Suppressor macrophage treated with lipopolysaccharide for 1 hour (primary cell): Measurements from ENCODE around the gene NAGPA.

Source experiments
- DNase-seq, 3 donors: peaks; one replicate each; pipeline ENCODE4 v3.0.0-alpha.2; 2020 to 2022

The NAGPA gene

DNA sequence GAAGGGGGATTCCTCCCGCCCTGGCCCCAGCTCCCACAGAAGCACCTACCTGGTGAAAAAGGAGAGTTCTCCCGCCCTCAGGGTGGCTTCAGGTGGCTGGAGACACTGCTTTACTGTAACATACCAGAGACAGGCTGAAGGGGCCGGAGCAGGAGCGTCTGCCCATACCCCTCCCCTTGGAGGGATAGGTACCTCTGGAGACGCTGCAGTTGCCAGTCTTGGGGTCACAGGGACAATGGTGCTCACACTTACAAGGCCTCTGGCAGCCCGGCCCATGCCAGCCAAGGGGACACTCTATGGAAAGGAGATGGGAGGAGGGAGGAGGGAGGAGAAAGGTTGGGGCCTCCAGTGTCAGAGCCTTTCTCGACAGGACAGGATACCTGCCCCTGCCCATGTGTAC is 6.6 kb downstream of the NAGPA start:
- no peak for DNase-seq

GRCh38 chr16:5026664-5027063 is 7.1 kb downstream of the NAGPA start:
- no peak for DNase-seq

DNA sequence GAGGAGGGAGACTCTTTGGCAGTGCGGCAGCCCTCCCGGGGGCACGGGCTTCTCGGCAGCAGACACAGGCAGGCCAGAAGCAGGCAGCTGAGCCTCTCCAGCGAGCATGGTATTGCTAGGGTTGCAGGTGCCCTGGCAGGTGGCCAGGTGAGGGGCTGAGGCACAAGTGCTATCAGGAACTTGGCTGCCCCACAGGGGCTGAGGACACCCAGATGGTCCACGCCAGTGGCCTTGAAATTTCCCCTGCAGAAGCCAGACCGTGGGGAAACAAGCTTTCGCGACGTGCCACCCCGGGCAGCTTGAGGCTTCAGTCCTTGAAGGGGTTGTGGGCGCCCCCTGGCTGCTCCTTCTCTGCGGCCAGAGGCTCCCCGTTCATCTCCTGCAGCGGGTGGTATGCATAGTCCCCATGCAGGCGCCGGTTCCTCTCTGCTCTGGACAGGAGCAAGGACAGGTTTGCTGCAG is 8.5 kb downstream of the NAGPA start:
- DNase-seq, result no peak

DNA sequence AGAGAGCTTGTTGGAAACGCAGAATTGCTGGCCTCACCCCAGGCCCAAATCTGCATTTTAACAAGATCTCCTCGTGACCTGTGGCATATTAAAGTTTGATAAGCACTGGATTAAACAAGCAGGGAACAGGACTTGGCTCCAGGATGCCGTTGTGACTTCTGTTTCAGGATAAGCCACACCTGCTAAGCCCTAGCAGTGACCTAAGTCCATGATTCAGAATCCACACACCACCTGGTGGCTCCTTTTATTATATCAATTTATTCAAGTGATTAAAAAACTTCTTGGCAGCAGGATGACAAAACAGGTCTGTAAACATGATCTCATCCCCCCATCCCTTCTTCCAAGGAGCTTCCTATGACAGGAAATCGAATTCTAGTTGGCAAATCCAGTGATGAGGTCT is 9.1 kb downstream of the NAGPA start:
- no peak for DNase-seq

DNA sequence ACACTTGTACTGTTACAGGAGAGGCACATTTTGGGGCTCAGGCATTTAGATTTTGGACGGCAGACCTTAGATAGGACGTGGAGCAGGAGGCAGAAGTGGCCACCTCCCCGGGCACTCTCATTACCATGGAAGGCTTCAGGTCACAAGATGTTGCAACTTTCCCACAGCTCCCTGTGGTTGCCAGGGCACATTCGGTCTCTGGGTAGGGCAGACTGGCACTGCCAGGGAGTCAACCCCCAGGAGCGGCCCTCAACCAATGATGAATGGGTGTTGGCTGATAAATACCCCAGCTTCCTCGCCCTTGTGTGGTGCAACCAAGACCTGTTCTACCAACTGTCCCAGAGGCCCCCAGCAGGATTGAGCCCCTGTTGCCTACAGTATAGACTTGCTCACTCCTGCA is 11.2 kb downstream of the NAGPA start:
- DNase-seq, result no peak

- no peak for DNase-seq
Observed at GRCh38 chr16:5020551-5020950, 13.2 kb downstream of the NAGPA start.

DNA sequence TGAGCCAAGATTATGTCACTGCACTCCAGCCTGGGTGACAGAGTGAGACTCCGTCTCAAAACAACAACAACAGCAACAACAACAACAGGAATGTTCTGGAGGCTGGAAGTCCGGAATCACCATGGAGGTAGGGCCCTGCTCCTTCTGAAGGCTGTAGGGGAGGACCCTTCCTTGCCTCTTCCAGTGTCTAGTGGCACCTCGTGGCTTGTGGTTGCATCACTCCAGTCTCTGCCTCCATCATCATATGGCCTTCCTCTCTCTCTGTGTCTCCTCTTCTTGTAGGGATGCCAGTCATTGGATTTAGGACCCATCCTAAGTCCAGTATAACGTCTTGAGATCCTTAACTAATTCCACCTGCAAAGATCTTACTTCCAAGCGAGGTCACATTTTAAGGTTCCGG is 14.0 kb downstream of the NAGPA start:
- no peak for DNase-seq

GRCh38 chr16:5018793-5019192 is 14.9 kb downstream of the NAGPA start:
- DNase-seq, result no peak

GRCh38 chr16:5017678-5017969 is 16.1 kb downstream of the NAGPA start:
- no peak for DNase-seq

DNA sequence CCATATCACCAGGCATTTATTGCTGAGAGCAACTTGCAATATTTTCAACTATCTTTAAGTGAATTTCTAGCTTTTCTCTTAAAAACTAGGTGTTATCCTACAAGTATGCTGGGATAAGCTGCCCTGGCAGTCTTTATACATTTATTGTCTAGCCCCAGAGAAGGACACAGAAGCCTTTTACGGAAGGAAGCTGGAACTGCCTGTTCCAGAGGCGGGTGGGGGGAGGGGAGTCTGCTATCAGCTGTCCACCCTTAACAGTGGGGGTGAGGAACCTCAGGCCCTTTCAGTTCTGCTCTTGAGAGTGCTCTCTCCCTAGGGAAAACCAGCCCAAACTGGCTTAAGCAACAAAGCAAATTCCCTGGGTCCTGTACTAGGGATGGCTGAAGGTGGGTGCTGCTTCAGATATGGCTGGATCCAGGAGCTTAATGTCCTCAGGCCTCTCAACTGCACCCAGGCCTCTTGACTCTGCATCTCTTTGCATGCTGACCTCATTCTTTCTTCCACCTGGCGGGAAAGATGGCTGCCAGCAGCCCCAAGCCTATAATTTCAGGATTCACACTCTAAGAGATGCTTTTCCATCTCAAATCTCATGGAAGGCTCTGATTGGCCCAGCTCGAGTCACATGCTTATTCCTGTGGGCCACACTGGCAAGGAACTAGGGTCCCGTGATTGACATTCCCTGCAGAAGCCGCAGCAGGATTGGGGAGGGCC is 16.6 kb downstream of the NAGPA start:
- DNase-seq, result no peak

DNA sequence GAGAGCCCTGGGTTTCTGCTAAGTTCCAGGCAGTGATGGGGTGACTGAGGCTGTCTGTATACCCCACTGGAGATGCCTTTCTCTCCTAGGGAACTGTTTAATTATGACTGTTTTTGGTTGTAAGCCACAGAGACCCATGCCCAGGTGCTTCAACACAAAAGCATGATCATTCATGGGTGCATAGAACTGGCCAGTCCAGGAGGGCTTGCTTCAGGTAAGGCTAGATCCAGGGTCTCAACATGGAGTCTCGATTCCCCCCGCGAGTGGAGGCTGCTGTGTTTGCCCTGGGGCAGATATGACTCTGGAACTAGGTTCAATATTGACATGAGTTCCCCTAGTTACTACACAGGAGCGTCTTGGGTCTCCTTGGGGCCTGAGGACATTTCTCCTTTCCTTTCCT is 17.8 kb downstream of the NAGPA start:
- DNase-seq, result no peak

DNA sequence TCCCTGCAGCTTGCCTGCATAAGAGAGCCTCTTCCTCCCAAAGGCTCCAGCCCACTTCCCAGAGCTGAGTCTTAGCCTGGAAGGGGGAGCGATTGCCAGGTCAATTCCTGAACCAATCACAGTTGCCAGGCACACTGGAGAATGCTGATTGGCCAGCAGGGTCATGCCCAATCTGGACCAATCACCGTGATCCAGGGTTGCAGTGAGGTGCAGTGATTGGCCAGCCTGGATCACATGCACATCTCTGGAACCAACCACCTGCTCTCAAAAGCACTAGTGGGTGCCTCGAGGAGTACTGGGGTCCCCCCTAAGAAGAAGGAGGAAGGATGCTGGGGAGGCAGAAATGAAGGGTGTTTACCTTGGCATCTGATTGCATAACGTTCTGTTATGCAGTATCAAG is 18.4 kb downstream of the NAGPA start:
- no peak for DNase-seq

DNA sequence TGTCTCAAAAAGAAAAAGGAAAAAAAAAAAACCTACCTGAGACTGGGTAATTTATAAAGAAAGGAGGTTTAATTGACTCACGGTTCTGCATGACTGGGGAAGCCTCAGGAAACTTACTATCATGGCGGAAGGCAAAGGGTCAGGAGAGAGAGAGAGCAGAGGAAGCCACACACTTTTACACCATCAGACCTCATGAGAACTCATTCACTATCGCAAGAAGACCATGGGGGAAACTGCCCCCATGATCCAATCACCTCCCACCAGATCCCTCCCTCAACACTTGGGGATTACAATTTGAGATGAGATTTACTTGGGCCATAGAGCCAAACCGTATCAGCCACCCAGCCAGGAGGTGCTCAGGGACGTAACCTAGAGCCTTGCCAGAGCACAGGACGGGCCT is 20.8 kb downstream of the NAGPA start:
- no peak for DNase-seq

DNA sequence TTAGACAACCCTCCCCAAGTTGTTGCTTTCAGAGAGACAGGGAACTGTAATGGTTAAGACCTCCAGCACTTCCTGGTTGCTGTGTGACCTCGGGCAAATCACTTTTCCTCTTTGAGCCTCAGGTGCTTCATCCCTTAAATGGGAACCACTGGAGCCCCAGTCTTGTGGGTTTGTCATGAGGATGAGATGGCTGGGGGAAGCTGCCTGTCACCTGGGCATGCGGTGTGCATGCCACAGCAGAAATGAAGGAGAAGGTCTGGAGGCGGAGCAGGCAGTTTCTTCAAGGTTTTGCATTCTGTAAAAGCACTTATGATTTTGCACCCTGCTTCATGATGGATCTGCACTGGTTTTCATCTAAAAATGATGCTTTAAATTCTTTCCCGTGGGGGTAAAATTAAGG is 22.1 kb downstream of the NAGPA start:
- DNase-seq, result no peak

DNA sequence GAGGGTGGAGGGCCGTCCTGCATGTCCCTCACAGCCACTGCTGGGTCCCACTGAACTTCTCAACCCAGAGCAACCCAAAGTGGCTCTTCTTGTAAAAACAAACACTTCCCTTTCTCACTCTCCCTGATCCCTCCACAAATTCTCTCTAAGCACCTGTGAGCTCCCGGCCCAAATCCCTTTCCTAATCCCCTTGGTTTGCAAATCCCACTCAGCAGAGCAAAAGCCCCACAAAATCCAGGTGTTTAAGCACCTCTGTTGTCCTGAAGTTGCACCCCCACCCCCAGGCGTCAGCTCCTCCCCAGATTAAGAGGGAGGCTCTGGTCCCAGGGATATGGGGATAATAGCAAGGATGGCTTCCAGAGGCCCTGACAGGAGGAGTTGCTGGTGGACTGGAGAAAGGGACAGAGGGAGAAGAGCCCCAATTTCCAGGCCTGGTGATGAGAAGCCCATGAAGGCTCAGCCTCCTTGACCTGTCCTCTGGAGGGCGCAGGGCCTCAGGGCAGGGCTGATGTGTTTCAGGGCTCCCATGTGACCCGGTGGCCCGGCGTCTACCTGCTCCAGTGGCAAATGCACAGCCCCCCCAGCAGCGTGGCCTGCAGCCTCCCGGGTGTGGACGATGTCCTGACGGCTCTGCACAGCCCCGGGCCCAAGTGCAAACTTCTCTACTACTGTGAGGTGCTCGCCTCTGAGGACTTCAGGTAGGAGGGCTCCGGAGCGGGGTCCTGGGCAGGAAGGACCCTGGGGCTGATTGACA is 23.0 kb downstream of the NAGPA start:
- DNase-seq, result no peak

- no peak for DNase-seq
Observed at GRCh38 chr16:5008311-5008731, 25.4 kb downstream of the NAGPA start.

GRCh38 chr16:5007256-5007655 is 26.5 kb downstream of the NAGPA start:
- DNase-seq, result no peak

DNA sequence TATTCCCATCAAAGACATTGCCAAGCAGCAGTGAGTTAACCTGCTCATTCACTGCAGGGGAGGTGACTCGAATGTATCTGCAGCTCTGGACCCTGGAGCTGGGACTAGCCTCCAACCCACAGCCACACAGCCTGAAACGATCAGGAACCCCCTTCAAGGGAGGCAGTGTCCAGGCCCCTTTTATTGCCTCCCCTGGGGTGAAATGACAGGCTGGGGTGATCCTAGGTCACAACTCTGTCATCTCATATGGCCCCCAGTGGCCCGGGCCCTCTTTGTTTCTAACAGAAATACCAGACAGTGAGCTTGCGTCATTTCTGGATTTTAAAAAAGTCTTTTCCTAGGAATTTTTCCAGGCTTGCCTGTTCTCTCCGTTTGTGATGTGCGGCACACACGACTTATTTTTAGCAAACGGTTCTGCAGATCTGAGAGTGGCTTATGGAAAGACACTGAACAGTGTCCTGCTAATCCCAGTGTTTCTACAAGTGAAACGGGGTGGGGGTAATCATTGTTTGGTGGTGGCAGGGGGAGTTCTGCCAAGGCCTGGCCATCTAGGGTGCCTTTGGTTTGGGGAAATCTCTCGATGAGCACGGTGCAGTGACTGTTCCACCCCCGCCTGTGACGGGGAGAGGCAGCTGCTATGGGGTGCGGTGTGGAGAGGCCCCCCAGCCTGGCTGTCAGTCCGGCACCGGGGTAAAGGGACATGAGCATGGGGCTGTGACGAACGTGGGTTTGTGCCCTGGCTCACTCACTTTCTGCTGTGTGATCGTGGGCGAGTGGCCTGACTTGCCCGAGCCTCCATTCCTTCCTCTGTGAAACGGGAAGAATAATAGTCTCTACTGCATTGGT is 27.2 kb downstream of the NAGPA start:
- DNase-seq, result no peak

- DNase-seq, result no peak
Observed at GRCh38 chr16:5005916-5006315, 27.8 kb downstream of the NAGPA start.

GRCh38 chr16:5004311-5004710 is 29.4 kb downstream of the NAGPA start:
- no peak for DNase-seq

- DNase-seq, result no peak
Observed at GRCh38 chr16:5003828-5004227, 29.9 kb downstream of the NAGPA start.

GRCh38 chr16:5003211-5003610 is 30.5 kb downstream of the NAGPA start:
- DNase-seq, result no peak

- DNase-seq, result no peak
Observed at GRCh38 chr16:5002699-5003143, 31.0 kb downstream of the NAGPA start.

DNA sequence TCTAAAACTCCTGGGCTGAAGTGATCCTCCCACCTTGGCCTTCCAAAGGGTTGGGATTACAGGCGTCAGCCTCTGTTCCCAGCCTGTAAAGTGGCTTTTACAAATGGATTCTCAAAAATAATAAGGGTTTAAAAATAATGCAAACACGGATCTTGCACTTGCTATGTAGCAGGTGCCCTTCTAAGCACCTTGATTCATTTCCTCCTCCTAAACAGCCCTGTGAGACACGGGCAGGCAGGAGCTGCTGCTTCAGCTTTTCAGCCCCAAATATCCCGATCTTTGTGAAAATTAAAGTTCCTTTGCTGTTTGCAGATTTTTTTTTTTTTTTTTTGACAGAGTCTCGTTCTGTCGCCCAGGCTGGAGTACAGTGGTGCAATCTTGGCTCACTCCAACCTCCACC is 31.7 kb downstream of the NAGPA start:
- DNase-seq, result no peak
